ENCODE measurements around the gene PAK6. TPM values are rescaled to one million over a fixed set of nuclear protein-coding genes. Genes with fewer than 3 reads are reported as not detected.

The PAK6 gene
- total and polyA plus RNA-seq, 11 donors = 0.93 to 17.4 (median 7.6) TPM

DNA sequence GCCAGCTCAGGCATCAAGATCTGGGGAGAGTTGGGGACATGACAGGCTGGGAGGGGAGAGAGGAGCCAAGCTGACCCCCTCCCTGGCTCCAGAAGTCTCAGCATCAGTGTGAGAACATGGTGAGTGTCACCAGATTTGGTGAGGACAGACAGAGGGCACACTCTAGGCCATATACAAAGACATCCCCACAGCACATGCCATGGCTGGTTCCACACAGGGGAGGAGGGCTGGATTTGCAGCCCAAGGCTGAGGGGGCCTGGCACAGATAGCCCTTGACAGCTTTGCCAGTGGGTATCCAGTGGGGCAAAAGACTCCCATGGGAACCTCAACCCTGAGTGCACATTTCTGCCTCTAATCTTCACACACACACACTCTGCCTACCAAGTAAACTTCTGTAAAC is 54.1 kb downstream of the PAK6 start:
- DNase-seq (peak in 1 of 5 donors; percentile 17), ATAC-seq (no peak)
- H3K36me3 ChIP-seq = peaks cover 0 to 85% (median 0%) of the 10 kb centered on the region in 9 donors
- H3K9me3 ChIP-seq = no peaks in the 10 kb centered on the region
- H3K27me3 ChIP-seq = no peaks in the 10 kb centered on the region
- intact Hi-C loops (cut with DNase I) = no loop called here
- H3K4me1 ChIP-seq = peaks cover 0 to 57% (median 19%) of the 10 kb centered on the region in 12 donors
- H3K4me3 ChIP-seq = no peak overlapping the region
- H3K27ac ChIP-seq = no peak overlapping the region
- TF ChIP-seq, protein P1, sequence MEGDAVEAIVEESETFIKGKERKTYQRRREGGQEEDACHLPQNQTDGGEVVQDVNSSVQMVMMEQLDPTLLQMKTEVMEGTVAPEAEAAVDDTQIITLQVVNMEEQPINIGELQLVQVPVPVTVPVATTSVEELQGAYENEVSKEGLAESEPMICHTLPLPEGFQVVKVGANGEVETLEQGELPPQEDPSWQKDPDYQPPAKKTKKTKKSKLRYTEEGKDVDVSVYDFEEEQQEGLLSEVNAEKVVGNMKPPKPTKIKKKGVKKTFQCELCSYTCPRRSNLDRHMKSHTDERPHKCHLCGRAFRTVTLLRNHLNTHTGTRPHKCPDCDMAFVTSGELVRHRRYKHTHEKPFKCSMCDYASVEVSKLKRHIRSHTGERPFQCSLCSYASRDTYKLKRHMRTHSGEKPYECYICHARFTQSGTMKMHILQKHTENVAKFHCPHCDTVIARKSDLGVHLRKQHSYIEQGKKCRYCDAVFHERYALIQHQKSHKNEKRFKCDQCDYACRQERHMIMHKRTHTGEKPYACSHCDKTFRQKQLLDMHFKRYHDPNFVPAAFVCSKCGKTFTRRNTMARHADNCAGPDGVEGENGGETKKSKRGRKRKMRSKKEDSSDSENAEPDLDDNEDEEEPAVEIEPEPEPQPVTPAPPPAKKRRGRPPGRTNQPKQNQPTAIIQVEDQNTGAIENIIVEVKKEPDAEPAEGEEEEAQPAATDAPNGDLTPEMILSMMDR (IDR thresholded peaks at IDR 0.05) = no peak
- TF ChIP-seq POLR2A (IDR thresholded peaks at IDR 0.05) = no peak

DNA sequence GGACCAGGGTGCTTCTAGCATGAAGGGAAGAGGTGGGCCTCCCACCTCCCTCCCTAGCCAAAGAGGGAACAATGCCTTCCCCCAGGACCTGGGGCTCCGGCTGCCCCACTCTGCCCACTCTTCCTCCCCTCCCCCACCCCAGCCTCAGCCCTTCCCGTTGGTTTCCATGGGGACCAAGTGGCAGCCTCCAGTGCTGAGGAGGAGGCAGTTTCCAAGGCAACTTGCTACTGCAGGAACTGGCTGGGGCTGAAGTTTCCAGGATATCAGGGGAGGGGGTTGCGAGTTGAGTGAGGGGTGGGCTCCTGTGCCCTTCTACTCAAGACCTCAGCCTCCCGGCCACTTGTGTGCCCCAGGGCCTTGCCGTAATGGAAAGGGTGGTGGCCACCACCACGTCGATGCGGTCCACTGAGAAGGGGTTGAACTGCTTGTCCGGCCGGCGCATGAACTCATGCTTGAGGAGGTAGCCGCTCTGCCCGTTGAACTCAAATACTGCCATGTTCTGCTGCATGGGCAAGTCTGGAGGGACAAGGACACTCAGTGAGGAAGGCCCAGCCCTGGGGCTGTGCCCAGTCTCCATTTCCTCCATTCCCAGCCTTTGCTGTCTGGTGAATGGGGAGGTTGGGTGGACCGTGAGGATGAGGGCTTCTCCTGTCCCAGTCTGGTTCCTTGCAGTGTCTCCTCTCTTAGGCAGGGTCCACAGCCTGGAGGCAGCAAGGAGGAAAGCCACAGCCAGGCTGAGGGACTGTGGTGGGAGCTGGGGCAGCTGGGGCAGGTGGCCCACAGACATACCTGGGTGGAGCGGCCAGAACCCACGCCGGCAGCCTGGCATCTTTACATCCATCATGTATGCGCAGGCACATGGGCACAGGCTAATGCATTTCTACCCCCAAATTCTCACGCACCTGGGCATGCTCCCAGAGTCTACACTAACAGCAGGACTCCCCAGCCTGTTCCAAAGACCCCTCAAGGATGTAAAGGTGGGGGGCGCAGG is 55.3 kb downstream of the PAK6 start:
- Histone ChIP-seq H3K9me3 (peaks cover 0 to 1% (median 0%) of the 10 kb centered on the region in 12 donors), H3K4me3 (no peak overlapping the region), H3K36me3 (peaks cover 0 to 85% (median 0%) of the 10 kb centered on the region in 9 donors), H3K27ac (no peak overlapping the region), H3K27me3 (no peaks in the 10 kb centered on the region), H3K4me1 (peaks cover 0 to 57% (median 19%) of the 10 kb centered on the region in 12 donors)
- no peak for ATAC-seq
- 90 to 94% (median 91%) methylated on average over 18 to 20 of the region's 20 CpGs for WGBS, 4 donors
- peak in 2 of 5 donors; percentile 21 to 52 for DNase-seq
- intact Hi-C loops (cut with DNase I) = no loop called here
- TF ChIP-seq, protein P1 (IDR thresholded peaks at IDR 0.05) = no peak
- no peak for TF ChIP-seq POLR2A (IDR thresholded peaks at IDR 0.05)

DNA sequence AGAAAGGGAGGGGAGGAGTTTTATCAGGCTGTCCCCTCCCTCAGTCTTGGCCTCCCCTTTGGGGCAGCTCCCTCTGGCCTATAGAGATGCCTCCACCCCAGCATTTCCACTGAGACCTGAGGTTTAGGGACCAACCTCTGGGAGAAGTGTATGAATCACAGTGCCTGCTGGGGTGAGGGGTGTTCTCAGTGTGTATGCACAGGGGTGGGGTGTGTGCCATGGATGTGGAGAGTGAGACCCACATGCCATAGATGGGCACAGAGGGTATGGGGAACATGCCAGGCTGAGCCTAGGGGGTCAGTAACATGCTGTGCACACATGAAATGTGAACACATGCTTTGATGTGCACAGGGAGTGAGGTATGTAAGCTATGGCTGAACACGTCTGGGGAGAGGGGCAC is 56.4 kb downstream of the PAK6 start:
- no peak overlapping the region for H3K4me3 ChIP-seq
- peaks cover 0 to 9% (median 0%) of the 10 kb centered on the region in 12 donors for H3K9me3 ChIP-seq
- H3K27me3 ChIP-seq = no peaks in the 10 kb centered on the region
- TF ChIP-seq, protein P1 (IDR thresholded peaks at IDR 0.05) = no peak
- TF ChIP-seq POLR2A (IDR thresholded peaks at IDR 0.05) = no peak
- H3K36me3 ChIP-seq = peaks cover 0 to 81% (median 0%) of the 10 kb centered on the region in 9 donors
- intact Hi-C loops (cut with DNase I) = no loop called here
- peak overlapping the region in 2 of 12 donors; percentile 19 to 46 for H3K27ac ChIP-seq
- ATAC-seq (peak in 1 of 4 donors; percentile 1), DNase-seq (peak in 2 of 5 donors; percentile 10 to 19)
- WGBS, 4 donors = 52 to 59% (median 55%) methylated on average over 1 of the region's 1 CpG
- H3K4me1 ChIP-seq = peaks cover 0 to 56% (median 19%) of the 10 kb centered on the region in 12 donors

DNA sequence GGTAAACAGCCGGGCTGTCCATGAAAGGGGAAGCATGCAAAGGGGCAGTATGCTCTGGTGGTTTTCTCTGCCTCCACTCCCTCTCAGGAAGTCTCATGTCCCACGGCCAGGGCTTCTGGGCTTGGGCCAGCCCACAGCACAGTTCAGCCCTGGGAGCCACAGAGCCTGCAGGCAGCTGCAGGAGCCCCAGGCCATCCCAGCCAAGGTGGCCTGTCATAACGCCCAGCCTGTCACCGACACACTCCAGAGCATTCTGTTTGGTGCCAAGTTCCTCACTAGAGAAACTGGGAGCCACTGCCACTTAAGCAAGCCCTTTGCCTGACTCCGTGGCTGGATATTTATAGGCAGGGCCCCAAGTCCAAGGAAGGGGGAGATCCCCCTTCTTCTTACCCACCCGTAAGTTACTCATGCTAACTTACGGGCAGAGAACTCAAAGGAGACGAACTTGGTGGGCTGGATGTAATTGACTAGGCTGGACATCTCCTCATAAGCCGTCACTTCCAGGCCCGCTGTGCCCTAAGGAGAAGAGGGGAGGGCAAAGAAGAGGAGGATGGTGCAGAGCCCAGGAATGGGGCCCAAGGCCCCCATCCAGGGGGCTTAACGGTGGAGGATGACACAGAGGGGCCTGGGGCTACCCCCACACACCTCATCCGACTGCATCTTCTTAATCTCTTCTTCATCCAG is 57.2 kb downstream of the PAK6 start:
- peaks cover 0 to 85% (median 0%) of the 10 kb centered on the region in 9 donors for H3K36me3 ChIP-seq
- H3K4me1 ChIP-seq = peaks cover 0 to 51% (median 18%) of the 10 kb centered on the region in 12 donors
- 35 to 44% (median 39%) methylated on average over 10 to 12 of the region's 12 CpGs for WGBS, 4 donors
- no peak for TF ChIP-seq POLR2A (IDR thresholded peaks at IDR 0.05)
- ATAC-seq (peak; percentile 94 to 98 (median 96)), DNase-seq (peak; percentile 76 to 91 (median 84))
- H3K9me3 ChIP-seq = peaks cover 0 to 13% (median 0%) of the 10 kb centered on the region in 12 donors
- no peaks in the 10 kb centered on the region for H3K27me3 ChIP-seq
- no peak overlapping the region for H3K4me3 ChIP-seq
- peak overlapping the region in 8 of 12 donors; percentile 17 to 75 (median 52) for H3K27ac ChIP-seq
- intact Hi-C loops (cut with DNase I) = no loop called here

All from heart left ventricle (tissue), 16 donors.